B cell (primary cell): ENCODE results near the gene B4GALT4.
"Not testable (repeated sequence)": the region's sequence is repeated elsewhere in the genome, so short reads cannot be mapped to it uniquely, and the experiment has no call there.

ENCODE experiments used
- EZH2 ChIP-seq: IDR thresholded peaks from 2 replicates; pipeline ENCODE4 v1.6.1; 2012; ENCODE audit warnings: borderline replicate concordance, low read depth, mild to moderate bottlenecking, moderate library complexity, low read length; ENCODE audit not compliant: insufficient read depth, poor library complexity, severe bottlenecking
- TF ChIP-seq, protein P1 (sequence below): fragments of 200-600 bp; IDR thresholded peaks from one replicate; pipeline ENCODE4 v1.8.0; 2022; ENCODE audit warnings: antibody characterized with exemption, mild to moderate bottlenecking

DNA sequence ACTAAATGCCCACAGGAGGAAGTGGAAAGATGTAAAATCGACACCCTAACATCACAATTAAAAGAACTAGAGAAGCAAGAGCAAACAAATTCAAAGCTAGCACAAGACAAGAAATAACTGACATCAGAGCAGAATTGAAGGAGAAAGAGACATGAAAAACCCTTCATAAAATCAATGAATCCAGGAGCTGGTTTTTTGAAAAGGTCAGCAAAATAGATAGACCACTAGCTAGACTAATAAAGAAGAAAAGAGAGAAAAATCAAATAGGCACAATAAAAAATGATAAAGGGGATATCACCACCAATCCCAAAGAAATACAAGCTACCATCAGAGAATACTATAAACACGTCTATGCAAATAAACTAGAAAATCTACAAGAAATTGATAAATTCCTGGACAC lies 29.5 kb upstream of the B4GALT4 start:
- TF ChIP-seq, protein P1, sequence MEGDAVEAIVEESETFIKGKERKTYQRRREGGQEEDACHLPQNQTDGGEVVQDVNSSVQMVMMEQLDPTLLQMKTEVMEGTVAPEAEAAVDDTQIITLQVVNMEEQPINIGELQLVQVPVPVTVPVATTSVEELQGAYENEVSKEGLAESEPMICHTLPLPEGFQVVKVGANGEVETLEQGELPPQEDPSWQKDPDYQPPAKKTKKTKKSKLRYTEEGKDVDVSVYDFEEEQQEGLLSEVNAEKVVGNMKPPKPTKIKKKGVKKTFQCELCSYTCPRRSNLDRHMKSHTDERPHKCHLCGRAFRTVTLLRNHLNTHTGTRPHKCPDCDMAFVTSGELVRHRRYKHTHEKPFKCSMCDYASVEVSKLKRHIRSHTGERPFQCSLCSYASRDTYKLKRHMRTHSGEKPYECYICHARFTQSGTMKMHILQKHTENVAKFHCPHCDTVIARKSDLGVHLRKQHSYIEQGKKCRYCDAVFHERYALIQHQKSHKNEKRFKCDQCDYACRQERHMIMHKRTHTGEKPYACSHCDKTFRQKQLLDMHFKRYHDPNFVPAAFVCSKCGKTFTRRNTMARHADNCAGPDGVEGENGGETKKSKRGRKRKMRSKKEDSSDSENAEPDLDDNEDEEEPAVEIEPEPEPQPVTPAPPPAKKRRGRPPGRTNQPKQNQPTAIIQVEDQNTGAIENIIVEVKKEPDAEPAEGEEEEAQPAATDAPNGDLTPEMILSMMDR = not testable (repeated sequence)
- TF ChIP-seq EZH2 = not testable (repeated sequence)
